D721Med (cell line): ENCODE measurements around the gene SERGEF.

Source experiments
- DNase-seq: peaks from one replicate; pipeline ENCODE4 v3.0.0; 2011; ENCODE audit warnings: low spot score; ENCODE audit not compliant: insufficient read length
- FAIRE-seq: peaks from 2 replicates; lab custom pipeline; 2011; peaks lifted over from hg19 to GRCh38; lab: Jason Lieb, UNC
- CTCF ChIP-seq: IDR thresholded peaks from 2 replicates; pipeline ENCODE4 v1.5.1; 2012; ENCODE audit warnings: mild to moderate bottlenecking, control low read depth; ENCODE audit not compliant: insufficient read depth; ENCODE audit errors: missing control alignments

The SERGEF gene

DNA sequence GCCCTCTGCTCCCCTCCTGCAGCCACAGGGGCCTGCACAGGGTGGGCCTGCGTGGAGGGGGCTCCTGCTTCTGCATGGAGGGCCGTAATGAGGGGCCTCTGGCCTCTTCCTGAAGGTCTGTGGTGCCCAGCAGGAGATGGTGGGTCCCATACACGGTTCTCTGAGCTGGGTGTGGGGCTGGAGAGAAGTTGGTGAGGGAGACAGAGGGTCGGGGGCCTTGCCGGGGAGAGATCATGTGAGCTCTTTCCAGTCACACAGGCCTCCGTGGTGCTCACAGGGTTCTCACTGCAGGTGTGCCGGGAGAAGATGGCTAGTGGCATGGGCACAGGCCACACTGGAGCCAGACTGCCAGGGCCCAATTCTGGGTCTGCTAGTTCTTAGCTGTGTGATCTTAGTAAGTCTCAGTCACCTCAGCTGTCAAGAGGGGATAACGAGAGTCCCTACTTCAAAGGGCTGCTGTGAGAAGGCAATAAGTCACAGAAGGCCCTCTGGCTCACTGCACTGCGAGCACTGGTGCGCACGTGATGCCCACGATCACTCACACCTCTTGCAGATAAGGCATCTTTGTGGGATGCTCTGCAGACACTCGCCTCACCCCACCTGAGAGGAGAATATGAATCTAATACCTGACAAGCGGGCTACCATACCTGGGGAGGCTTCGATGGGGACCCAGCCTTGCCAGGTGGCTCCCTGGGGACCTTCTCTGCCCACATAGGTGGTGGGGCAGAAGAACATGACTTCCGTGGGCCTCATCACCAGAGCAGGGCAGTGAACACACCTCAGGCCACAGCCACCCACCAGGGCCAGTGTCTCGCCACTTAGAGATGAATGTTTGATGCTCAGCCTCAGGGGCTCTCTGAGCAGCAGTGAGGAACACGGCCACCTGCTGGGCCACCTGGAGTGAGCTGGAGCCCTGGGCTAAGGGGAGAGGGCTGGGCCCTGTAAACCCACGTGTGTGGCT lies 263.8 kb downstream of the SERGEF start:
- DNase-seq = no peak
- FAIRE-seq = no peak

DNA sequence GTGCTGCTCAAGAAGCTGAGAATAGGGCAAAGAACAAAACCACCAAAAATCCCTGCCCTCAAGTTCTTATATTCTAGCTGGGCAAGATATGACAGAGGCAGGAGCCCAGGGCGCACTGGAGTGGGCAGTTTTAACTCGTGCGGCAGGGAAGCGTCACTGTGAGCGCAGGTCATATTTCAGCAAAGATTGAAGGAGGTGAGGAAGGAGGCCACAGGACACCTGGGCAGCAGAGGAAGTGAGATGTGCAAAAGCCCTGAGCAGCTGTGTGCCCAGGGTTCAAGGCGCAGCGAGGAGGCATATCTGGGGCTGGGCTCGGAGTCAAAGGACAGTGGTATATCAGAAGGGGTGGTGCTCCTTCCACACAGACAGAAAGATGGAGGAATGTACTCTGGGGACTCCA lies 264.8 kb downstream of the SERGEF start:
- no peak for TF ChIP-seq CTCF
- no peak for DNase-seq
- no peak for FAIRE-seq

More for the DNA sequence above, 263.8 kb downstream of the SERGEF start:
- no peak for TF ChIP-seq CTCF

DNA sequence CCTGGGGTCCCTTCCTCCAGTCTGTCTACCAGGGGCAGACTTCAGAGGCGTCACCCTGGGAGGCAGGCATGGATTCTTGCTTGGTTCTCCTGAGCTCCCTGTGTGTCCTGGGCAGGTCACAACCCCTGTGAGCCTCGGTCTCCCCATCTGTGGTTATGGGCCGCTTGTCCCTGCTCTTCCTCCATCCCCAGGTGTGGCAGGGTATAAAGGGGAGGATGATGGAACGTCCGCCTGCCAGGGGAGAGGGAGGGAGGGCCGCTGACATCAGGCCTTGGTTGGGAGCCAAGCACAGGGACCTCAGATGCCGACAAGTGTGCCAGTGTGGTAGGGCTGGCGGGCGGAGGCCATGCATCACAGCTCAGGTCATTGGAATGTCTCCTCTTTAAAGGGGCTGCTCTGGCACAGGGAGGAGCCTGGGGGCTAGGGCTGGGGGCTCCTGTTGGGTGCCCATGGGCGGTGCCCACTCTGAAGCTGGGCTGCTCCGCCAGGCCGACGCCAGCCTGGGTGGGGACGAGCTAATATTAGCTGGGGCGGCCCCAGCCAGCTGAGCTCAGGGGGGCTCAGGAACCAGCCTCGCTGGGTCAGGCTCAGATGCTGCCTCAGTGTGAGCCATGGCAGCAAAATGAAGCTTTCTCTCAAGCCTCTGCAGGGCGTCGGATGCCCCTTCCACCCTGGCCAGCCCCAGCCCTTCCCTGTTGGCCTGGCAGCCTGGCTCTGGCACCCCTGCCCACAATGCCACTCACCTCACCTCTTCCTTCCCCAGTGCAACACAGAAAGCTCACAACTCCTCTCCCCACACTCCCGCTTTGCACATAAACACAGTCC lies 265.5 kb downstream of the SERGEF start:
- no peak for TF ChIP-seq CTCF
- no peak for DNase-seq
- no peak for FAIRE-seq

DNA sequence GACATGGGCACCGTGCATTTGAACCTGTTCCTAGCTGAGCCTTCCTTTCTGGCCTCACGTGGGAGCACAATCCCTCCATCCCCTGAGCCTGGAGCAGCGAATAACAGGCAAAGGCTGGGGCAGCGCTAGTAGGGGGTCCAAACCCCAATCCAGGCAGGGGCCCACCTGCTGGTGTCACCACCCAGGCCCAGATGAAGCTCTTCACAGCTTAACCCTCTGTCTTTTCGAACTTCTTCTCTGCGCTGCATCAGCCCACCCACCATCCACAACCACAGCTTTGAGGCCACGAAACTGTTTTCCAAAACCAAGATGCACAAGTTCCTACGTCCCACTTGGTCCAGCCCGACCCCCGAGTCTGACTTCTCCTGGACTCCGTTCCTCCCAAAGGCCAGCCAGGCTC lies 266.8 kb downstream of the SERGEF start:
- no peak for FAIRE-seq
- DNase-seq = no peak
- no peak for TF ChIP-seq CTCF

DNA sequence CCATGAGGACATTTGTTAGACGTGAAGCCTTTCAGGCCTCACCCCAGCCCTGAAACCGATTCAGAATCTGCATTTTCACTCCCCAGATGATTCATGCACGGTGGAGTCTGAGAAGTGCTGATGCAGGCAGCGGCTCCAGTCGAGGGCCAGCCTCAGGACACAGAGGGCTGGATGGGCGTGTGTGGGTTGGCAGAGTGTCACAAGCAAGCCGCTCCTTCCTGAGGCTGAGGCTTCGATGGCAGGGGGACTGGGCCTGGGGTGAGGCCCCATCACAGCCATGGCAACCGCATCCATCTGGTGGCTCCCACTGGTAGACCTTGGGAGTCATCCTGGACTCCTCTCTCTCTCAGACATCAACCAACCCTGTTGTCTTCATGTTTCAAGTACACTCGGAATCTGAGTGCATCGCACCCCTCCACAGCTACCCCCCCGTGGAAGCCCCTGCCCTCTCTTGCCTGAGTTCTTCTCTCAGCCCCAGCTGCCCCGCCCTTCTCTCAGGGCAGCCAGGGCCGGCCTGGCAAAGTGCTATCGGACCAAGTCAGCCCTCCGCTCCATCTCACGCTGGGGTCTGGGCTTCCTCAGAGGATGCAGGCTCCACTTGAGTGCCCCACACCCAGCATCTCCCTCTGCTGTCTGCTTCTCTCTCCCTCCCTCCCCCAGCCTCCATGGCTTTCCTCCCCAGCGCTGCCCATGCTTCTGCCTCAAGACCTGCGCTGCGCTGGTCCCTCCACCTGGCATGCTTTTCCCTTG lies 267.6 kb downstream of the SERGEF start:
- no peak for DNase-seq
- TF ChIP-seq CTCF = no peak
- no peak for FAIRE-seq

DNA sequence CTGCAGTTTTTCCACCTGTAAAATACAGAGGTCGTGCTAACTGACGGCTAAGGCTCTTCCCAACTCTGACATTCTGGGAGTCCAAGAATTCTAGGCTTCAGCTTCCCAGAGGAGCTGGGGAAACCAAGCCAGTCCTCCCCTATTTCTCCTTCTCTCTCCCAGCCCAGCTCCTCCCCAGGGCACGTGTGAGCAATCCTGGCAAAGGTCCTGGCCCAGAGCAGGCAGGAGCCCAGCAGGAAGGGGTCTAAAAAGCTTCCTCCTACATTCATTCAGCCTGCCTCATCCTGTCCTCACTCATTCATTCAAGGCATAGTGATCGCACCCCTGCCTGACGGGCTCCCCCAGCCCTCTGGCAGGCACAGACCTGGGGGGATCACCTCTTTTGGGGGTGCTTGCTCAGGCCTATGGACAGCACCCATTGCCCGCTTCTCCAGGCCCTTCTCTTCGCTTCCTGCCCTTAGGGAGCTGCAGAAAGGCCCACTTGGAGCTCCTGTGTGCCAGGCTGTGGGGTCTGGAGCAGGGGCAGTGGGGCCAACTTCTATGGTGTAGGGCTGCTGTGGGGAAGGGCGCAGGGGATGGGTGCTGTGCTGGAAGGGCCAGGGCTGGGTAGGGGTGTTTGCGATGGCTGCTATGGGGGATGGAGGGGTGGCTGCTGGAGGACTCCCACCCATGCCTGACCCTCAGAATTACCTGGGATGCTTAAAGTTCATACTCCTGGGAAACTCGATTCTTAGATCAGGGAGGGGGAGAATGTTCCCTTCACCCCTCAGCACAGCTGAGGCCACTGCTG lies 268.5 kb downstream of the SERGEF start:
- no peak for TF ChIP-seq CTCF
- no peak for DNase-seq
- FAIRE-seq = no peak
